DMS53 treated with DMSO at 0.1 percent for 48 hours (cell line): ENCODE measurements around the gene CARTPT.

ENCODE experiments used
- DNase-seq: peaks from one replicate; lab custom pipeline; 2025; ENCODE audit not compliant: unreplicated experiment; lab: John Stamatoyannopoulos, UW

CARTPT gene

DNA sequence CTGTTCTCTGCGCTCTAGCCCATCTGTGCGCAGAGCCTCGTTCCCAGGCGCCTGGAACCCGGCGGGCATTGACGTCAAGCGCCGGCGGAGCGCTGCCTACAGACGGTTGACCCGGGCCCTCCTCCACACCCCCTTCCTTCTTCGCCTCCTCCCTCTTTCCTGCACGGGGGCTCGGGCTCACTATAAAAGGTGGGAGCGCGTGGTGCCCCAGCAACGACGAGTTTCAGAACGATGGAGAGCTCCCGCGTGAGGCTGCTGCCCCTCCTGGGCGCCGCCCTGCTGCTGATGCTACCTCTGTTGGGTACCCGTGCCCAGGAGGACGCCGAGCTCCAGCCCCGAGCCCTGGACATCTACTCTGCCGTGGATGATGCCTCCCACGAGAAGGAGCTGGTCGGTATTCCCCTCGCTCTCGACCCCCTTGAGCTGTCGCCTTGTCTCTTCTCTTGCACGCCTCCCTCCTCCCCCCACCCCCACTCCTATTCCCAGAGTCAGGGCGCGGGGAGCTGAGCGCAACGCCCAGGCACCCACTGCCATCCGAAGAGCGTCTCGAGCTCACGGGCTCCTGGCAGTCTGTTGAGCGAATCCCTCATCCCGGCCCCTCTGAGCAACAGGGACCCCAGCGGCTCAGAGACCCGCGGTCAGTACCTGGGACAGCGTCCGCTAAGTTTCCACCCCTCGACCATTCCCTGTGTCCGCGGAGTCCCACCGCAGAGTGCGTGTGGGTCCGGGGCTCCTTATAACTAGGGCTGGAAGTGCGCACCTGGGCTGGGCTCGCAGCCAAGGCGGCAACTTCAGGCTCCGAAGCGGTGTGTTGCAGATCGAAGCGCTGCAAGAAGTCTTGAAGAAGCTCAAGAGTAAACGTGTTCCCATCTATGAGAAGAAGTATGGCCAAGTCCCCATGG lies at the start of gene CARTPT:
TSS of gene CARTPT (plus strand) at position 213 of the 902 bp plus-strand sequence. CDS start at position 232, 19 bp downstream.
- no peak for DNase-seq

DNA sequence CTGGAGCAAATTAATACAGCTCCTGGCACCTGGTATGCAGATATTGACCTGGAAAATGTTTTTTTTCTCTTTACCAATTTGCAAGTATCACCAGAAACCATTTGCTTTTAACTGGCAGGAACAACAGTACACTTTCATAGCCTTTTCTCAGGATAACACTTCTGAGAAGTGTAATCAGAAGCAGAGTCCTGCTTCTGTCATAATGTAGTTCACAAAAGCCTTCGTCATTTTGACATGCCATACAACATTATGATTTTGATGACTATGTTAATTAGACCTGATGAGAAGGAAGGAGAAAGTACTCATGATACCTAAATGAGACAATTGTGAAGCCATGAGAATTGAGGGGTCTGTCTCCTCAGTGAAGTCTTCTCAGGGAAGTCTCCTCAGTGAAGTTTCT lies 41.1 kb upstream of the CARTPT start:
- no peak for DNase-seq

DNA sequence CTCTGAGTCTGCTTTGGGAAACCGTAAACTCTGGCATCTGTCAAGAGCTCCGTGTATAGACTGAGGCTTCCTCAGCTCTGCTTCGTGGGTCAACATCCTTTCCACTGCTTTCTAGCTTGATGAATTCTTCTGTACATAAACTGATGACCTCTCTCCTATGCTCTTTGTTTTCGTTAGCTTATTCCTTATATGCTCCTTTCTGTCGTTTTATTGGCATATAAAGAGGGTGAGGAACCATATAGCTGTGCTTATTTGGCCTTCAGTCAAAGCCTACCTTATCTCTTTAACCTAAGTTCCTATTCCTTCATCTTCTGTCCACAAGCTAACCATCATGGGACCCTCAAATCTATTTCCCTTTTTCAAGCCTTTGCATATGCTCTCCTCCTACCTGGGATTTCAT lies 39.4 kb upstream of the CARTPT start:
- no peak for DNase-seq

DNA sequence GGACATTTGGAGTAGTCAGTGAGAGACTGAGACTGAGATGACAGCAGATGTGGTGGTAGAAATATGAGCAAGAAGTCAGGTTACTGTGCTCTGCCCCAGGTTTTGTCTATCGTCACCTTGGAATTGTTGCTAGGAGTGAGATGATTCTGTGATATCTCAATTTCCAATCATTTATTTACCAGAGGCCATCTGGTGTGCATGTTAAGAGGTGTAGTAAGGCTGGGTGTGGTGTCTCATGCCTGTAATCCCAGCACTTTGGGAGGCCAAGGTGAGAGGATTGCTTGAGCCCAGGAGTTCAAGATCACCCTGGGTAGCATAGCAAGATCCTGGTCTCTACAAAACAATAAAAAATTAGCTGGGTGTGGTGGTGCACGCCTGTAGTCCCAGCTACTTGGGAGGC lies 38.6 kb upstream of the CARTPT start:
- no peak for DNase-seq

- no peak for DNase-seq
Observed at GRCh38 chr5:71681296-71681695, 37.8 kb upstream of the CARTPT start.

- no peak for DNase-seq
Observed at GRCh38 chr5:71684309-71684708, 34.8 kb upstream of the CARTPT start.

- DNase-seq = no peak
Observed at GRCh38 chr5:71693828-71694427, 25.1 kb upstream of the CARTPT start.

DNA sequence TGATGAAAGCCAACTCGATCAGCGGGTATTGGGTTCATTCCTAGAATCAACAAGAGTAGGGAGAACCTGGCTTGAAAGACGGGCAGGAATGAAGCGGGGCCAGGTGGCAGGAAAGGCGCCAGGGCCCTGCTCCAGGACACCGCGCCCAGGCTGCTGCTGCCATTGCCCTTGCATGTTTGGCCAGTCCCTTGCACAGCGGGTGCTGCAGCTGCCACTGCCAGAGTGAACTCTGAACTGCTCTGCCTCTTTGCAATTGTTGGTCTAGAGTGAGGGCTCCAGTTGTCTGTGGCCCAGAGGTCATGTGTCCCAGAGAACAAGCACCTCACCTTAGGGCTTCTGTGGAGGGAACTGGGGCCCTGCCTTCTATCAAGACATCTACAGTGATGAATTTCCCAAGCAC lies 24.0 kb upstream of the CARTPT start:
- no peak for DNase-seq

GRCh38 chr5:71695595-71695994 lies 23.5 kb upstream of the CARTPT start:
- no peak for DNase-seq

- no peak for DNase-seq
Observed at GRCh38 chr5:71697967-71698366, 21.1 kb upstream of the CARTPT start.

DNA sequence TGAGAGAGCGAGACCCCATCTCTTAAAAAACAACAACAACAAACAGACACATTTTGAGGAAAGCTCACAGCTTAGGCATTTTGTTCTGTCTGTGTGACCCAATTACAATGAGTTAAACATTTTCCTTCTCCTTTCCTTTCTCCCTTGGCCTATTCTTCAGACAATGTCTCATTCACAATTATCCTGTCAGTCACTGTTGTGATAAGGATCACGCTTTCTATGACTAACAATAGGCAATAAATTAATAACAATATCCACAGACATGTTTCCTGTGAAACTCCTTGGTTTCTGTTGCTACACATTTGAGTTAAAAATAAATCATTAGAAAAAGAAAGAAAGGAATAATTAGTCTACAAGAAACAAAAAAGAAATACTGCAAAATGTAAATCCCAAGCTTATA lies 19.8 kb upstream of the CARTPT start:
- no peak for DNase-seq

- no peak for DNase-seq
Observed at GRCh38 chr5:71699751-71700150, 19.3 kb upstream of the CARTPT start.

DNA sequence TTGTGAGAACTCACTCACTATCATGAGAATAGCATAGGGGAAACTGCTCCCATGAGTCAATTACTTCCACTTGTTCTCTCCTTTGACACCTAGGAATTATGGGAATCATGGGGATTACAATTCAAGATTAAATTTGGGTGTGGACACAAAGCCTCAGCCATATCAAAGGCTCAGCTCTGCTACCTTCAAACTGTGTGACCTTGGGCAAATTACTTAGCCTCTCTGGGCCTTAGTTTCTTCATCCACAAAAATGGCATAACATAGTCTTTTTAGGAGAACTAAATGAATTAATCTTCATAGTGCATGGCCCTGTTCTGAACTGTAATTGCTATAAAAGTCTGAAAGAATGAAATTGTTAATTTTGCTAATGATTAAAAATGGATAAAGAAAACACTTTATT lies 18.3 kb upstream of the CARTPT start:
- no peak for DNase-seq

GRCh38 chr5:71701407-71701806 lies 17.7 kb upstream of the CARTPT start:
- DNase-seq = no peak

- DNase-seq = no peak
Observed at GRCh38 chr5:71703941-71704340, 15.1 kb upstream of the CARTPT start.

DNA sequence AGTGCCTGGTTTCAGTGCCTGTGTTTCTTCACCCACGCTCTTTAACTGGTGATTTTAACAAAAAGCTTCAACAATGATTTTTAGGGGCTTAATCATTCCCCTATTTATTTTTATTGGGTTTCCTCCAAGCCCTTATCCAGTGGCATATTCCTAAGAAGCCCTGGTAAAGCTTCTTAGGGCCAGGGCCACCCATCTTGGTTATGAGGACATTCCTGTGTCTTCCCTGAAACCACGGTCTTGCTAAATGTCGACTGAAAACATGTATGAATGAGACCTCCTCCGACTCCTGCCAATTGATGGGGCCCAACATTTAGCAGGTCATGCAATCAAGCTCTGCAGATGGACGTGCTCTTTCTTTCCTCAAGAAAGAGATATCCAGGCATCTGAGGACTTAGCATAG lies 13.7 kb upstream of the CARTPT start:
- DNase-seq = no peak

- DNase-seq = no peak
Observed at GRCh38 chr5:71706906-71707305, 12.2 kb upstream of the CARTPT start.

DNA sequence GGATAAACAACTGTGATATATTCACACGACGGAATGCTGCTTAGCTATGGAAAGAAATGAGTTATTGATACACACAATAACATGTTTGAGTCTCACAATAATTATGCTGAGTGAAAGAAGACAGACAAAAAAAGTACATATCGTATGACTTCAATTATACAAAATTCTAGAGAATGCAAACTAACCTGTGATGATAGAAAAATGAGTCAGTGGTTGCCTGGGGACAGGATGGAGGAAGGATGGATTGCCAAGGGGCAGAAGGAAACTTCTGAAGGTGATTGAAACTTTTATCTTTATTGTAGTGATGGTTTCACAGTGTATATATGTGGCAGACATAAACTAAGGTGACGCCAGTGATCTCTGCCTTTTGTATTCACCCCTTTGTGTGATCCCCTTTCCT lies 7.5 kb upstream of the CARTPT start:
- DNase-seq = no peak

- DNase-seq = no peak
Observed at GRCh38 chr5:71714911-71715310, 4.2 kb upstream of the CARTPT start.

GRCh38 chr5:71727978-71728377 lies 8.9 kb downstream of the CARTPT start:
- no peak for DNase-seq

GRCh38 chr5:71731015-71731414 lies 11.9 kb downstream of the CARTPT start:
- no peak for DNase-seq

DNA sequence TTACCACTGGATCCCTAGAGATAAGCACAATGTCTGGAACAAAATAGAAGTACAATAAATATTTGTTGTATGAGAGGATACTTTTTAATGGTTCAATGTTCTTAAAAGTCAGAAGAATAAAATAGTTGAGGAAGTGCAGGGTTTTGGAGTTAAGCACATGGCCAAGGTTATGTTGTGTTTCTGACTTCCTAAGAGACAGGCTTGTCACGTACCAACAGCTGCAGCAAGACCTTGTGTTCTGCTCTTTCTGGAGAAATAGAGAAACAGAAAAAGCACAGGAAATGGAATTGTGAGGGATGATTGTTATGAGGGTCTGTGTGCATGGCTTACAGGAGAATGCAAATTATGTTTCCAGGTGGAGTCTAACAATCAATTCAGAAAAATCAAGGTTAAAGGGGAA lies 12.9 kb downstream of the CARTPT start:
- DNase-seq = no peak

- no peak for DNase-seq
Observed at GRCh38 chr5:71734141-71734540, 15.1 kb downstream of the CARTPT start.
